Liver (tissue), 9 donors: ENCODE data around the gene KLHL40. TPM values are rescaled to one million over a fixed set of nuclear protein-coding genes. Genes with fewer than 3 reads are reported as not detected.

Experiments used
- DNase-seq: peaks from one replicate; pipeline ENCODE4 v3.0.0-alpha.2; 2017; ENCODE audit warnings: low spot score
- H3K27ac ChIP-seq, 2 donors: one replicate each; pipeline ENCODE4 v1.7.0; 2013; ENCODE audit warnings: inconsistent platforms in 2 of 2, low read length in 2 of 2, control low read depth in 1 of 2, low read depth in 1 of 2, mild to moderate bottlenecking in 1 of 2
- H3K27me3 ChIP-seq, 4 donors: one replicate each; pipeline versions ENCODE4 v1.6.1 to v1.7.0; 2013; ENCODE audit warnings: low read length in 3 of 4, inconsistent platforms in 1 of 4, mild to moderate bottlenecking in 1 of 4, moderate library complexity in 1 of 4; ENCODE audit not compliant: control insufficient read depth in 4 of 4, insufficient read depth in 4 of 4
- H3K36me3 ChIP-seq, 4 donors: one replicate each; pipeline versions ENCODE4 v1.6.1 to v1.7.0; 2013; ENCODE audit warnings: low read length in 3 of 4, mild to moderate bottlenecking in 3 of 4, low read depth in 1 of 4, moderate library complexity in 1 of 4; ENCODE audit not compliant: control insufficient read depth in 4 of 4, insufficient read depth in 3 of 4
- H3K4me1 ChIP-seq, 4 donors: one replicate each; pipeline versions ENCODE4 v1.6.1 to v1.7.0; 2013; ENCODE audit warnings: low read length in 3 of 4, mild to moderate bottlenecking in 3 of 4, moderate library complexity in 1 of 4; ENCODE audit not compliant: control insufficient read depth in 4 of 4, insufficient read depth in 4 of 4
- H3K4me3 ChIP-seq, 3 donors: one replicate each; pipeline versions ENCODE4 v1.6.1 to v1.7.0; 2013; ENCODE audit warnings: low read length in 3 of 3, control low read depth in 1 of 3, low read depth in 1 of 3, mild to moderate bottlenecking in 1 of 3
- H3K9ac ChIP-seq, 2 donors: one replicate each; pipeline ENCODE4 v1.7.0; 2013; ENCODE audit warnings: low read length in 2 of 2, mild to moderate bottlenecking in 2 of 2, moderate library complexity in 2 of 2, control low read depth in 1 of 2, low read depth in 1 of 2
- H3K9me3 ChIP-seq, 4 donors: one replicate each; pipeline versions ENCODE4 v1.6.1 to v1.7.0; 2013; ENCODE audit warnings: low read length in 3 of 4; ENCODE audit not compliant: control insufficient read depth in 4 of 4
- EGR1 ChIP-seq, 2 donors: IDR thresholded peaks; 2 replicates each; pipeline ENCODE4 v1.6.1; 2016 to 2018; ENCODE audit warnings: antibody characterized with exemption in 2 of 2, low read depth in 2 of 2
- FOXA2 ChIP-seq: IDR thresholded peaks from 2 replicates; pipeline ENCODE4 v1.6.1; 2016; ENCODE audit warnings: antibody characterized with exemption
- GABPA ChIP-seq, 2 donors: IDR thresholded peaks in 1 of 2; conservative IDR thresholded peaks in 1 of 2; 2 replicates each; pipeline ENCODE4 v1.6.1; 2016; ENCODE audit warnings: antibody characterized with exemption in 2 of 2, mild to moderate bottlenecking in 1 of 2, moderate library complexity in 1 of 2
- HNF4A ChIP-seq, 2 donors: conservative IDR thresholded peaks; 2 replicates each; pipeline ENCODE4 v1.6.1; 2016; ENCODE audit warnings: antibody characterized with exemption in 2 of 2, mild to moderate bottlenecking in 2 of 2
- HNF4G ChIP-seq: IDR thresholded peaks from 2 replicates; pipeline ENCODE4 v1.6.1; 2016; ENCODE audit warnings: antibody characterized with exemption
- JUND ChIP-seq, 2 donors: IDR thresholded peaks; 2 replicates each; pipeline ENCODE4 v1.6.1; 2016; ENCODE audit warnings: antibody characterized with exemption in 2 of 2
- NR2F2 ChIP-seq: IDR thresholded peaks from 2 replicates; pipeline ENCODE4 v1.6.1; 2016; ENCODE audit warnings: antibody characterized with exemption
- RAD21 ChIP-seq, 2 donors: IDR thresholded peaks; 2 replicates each; pipeline ENCODE4 v1.6.1; 2016; ENCODE audit warnings: antibody characterized with exemption in 2 of 2, mild to moderate bottlenecking in 2 of 2
- RXRA ChIP-seq, 2 donors: IDR thresholded peaks; 2 replicates each; pipeline ENCODE4 v1.6.1; 2017 to 2018; ENCODE audit warnings: antibody characterized with exemption in 2 of 2, mild to moderate bottlenecking in 1 of 2
- SP1 ChIP-seq: IDR thresholded peaks from 2 replicates; pipeline ENCODE4 v1.6.1; 2018; ENCODE audit warnings: antibody characterized with exemption, mild to moderate bottlenecking
- TAF1 ChIP-seq: conservative IDR thresholded peaks from 2 replicates; pipeline ENCODE4 v1.6.1; 2016; ENCODE audit warnings: antibody characterized with exemption, mild to moderate bottlenecking
- YY1 ChIP-seq: IDR thresholded peaks from 2 replicates; pipeline ENCODE4 v1.6.1; 2016; ENCODE audit warnings: antibody characterized with exemption, mild to moderate bottlenecking
- WGBS: extraction: QIAGEN DNeasy Blood & Tissue Kit; methylation state at CpG from one replicate; pipeline ENCODE4 v1.1.7; 2013; 5-methylcytosine and 5-hydroxymethylcytosine counted together
- polyA plus RNA-seq, 2 donors: library from polyadenylated mRNA; stranded (reverse) in 1 of 2; unstranded in 1 of 2; fragments of 200-250 nt in 1 of 2; fragments of >200 nt in 1 of 2; fragmentation: Nextera tagmentation in 1 of 2; extraction: Ambion mirVana in 1 of 2; gene quantifications; one replicate each; pipeline versions ENCODE4 v1.2.1 to v1.2.3, GENCODE V29; 2013 to 2015
- total RNA-seq, 2 donors: library from RNA; depleted of rRNA; stranded (reverse); fragments of >200 nt; gene quantifications; one replicate each; pipeline ENCODE4 v1.2.3, GENCODE V29; 2014
- TF ChIP-seq, protein P1 (sequence below): IDR thresholded peaks from 2 replicates; pipeline ENCODE4 v1.6.1; 2016; ENCODE audit warnings: antibody characterized with exemption
- TF ChIP-seq, protein P2 (sequence below): fragments of 150-350 bp; IDR thresholded peaks from 2 replicates; pipeline ENCODE4 v1.5.1; 2017; ENCODE audit warnings: improper control_type of control experiment, low read depth, low read length; ENCODE audit not compliant: missing input control
- TF ChIP-seq, protein P3 (sequence below): IDR thresholded peaks from 2 replicates; pipeline ENCODE4 v1.6.1; 2016; ENCODE audit warnings: antibody characterized with exemption, mild to moderate bottlenecking
- donor health status: healthy.
- donor health status: healthy.
- donor health status: healthy.
- donor health status: healthy.
- donor health status: healthy.

Gene KLHL40
- total and polyA plus RNA-seq, 4 donors = not detected

DNA sequence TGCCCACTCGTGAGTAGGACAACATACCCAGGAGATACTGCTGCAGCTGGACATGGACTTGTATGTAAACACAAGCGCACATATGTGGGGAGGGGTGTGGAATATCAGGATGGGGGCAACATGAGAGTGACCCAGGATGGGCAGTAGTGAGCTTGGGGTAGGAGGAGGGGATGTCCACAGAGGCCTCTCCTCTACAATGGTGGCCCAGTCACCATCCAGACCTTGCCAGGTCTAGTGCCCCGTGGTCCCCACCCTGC lies 32.1 kb upstream of the KLHL40 start (continued):
- TF ChIP-seq HNF4A (conservative IDR thresholded peaks at IDR 0.05) = no peak

DNA sequence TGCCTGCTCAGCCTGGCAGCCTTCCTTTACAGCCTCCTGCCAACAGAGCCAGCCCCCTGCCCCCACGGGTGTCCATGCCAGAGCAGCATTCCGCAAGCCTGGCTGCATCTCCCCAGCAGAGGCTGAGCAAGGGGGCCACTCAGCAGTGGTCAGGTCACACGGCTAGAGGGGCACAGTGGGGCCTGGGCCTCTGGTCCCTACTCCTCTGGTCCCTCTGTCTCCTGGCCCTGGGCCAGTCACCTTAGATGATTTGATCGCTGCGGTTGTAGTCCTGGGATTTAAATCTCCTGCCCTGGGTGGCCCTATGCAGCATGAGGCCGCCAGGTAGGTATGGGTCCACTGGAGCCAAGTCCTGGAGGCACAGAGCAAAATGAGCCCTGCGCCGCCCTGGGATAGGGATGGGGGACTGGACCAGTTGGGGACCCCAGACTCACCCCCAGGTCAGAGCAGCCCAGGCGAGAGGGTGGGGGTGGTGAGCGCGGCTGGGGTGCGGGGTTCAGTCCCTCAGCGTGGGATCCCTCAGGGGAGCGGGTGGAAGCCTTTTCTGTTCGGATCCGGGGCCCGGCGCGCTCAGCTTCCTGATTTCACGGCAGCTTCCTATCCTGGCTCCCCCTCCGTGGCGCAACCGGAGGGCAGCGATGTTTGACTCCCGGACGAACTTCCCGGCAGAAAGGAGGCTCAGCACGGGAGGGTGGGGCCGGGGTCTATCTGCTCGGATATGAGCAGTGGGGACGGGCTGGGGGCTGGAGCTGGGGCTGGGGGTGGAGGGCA lies 31.6 kb upstream of the KLHL40 start, which contains the start of gene ZBTB47:
Gene ZBTB47, plus strand, starts transcription at position 138 of the 771 bp plus-strand sequence. CDS start 4,659 bp downstream, outside the sequence.
- Histone ChIP-seq H3K9me3 (no peaks in the 10 kb centered on the region), H3K27me3 (no peaks in the 10 kb centered on the region), H3K4me1 (peaks cover 5 to 15% (median 11%) of the 10 kb centered on the region in 4 donors), H3K4me3 (peak within 1 kb of the TSS; percentile 42 to 89 (median 66)), H3K27ac (peak within 1 kb of the TSS; percentile 26 to 39), H3K9ac (peak within 1 kb of the TSS in 1 of 2 donors; percentile 16), H3K36me3 (peaks cover 2 to 5% (median 4%) of the 10 kb centered on the region in 4 donors)
- peak; percentile 30 for DNase-seq
- TF ChIP-seq GABPA (IDR thresholded peaks at IDR 0.05 in 1 of 2, conservative IDR thresholded peaks at IDR 0.05 in 1 of 2) (no peak), EGR1 (IDR thresholded peaks at IDR 0.05; ENCODE audit: low read depth in 2 of 2) (no peak)
- TF ChIP-seq, protein P1, sequence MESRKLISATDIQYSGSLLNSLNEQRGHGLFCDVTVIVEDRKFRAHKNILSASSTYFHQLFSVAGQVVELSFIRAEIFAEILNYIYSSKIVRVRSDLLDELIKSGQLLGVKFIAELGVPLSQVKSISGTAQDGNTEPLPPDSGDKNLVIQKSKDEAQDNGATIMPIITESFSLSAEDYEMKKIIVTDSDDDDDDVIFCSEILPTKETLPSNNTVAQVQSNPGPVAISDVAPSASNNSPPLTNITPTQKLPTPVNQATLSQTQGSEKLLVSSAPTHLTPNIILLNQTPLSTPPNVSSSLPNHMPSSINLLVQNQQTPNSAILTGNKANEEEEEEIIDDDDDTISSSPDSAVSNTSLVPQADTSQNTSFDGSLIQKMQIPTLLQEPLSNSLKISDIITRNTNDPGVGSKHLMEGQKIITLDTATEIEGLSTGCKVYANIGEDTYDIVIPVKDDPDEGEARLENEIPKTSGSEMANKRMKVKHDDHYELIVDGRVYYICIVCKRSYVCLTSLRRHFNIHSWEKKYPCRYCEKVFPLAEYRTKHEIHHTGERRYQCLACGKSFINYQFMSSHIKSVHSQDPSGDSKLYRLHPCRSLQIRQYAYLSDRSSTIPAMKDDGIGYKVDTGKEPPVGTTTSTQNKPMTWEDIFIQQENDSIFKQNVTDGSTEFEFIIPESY = no peak
- 18% methylated on average over 31 of the region's 31 CpGs for whole genome bisulfite sequencing

DNA sequence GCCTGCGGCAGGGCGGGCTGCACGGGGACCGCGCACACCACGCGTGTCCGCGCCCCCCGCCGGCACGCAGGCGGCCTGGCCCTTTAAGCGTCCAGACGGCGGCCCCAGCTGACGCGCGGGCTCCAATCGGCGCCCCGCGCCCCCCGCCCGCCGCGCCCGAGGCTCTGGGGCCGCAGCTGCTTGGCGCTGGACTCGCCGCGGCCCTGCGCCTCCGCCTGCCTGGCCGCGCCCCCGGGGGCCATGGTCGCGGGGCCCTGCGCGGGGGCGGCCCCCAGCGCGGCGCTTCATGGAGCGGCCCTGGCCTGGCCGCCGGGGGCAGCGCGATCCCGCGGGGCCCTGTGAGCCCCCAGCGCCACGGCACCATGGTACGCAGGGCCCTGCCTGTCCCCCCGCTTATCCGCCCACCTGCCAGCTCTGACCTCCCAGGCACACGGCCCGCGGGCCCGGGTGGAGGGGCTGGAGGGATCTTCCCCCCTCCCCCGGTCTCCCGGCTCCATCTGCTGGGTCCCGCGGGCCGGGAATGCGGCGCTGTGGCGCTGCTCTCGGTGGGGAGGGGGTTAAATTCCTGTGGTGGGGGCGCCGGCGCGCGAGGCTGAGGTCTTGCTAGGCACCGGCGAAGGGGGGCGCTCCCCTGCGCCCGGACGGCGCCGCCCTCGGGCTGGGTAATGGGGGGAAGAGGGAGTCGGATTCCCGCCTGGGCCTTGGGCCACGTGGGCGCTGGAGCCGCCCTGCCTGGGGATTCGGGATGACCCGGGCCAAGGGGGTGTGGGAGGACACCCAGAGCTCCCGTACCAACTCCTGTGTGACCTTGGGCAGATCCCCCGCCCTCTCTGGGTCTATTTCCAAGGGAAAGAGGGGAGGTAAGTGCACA lies 30.8 kb upstream of the KLHL40 start:
- Histone ChIP-seq H3K4me1 (peaks cover 5 to 15% (median 11%) of the 10 kb centered on the region in 4 donors), H3K9ac (peak overlapping the region in 1 of 2 donors; percentile 16), H3K27me3 (no peaks in the 10 kb centered on the region), H3K4me3 (peak overlapping the region; percentile 42 to 89 (median 66)), H3K36me3 (peaks cover 0 to 4% (median 1%) of the 10 kb centered on the region in 4 donors), H3K9me3 (no peaks in the 10 kb centered on the region), H3K27ac (peak overlapping the region; percentile 37 to 45)
- WGBS = 2% methylated on average over 94 of the region's 94 CpGs
- peak; percentile 37 for DNase-seq
- TF ChIP-seq FOXA2 = no peak
- TF ChIP-seq RXRA (IDR thresholded peaks at IDR 0.05) = no peak
- no peak for TF ChIP-seq TAF1
- TF ChIP-seq SP1 = no peak
- no peak for TF ChIP-seq NR2F2
- TF ChIP-seq HNF4G = no peak
- TF ChIP-seq, protein P2, sequence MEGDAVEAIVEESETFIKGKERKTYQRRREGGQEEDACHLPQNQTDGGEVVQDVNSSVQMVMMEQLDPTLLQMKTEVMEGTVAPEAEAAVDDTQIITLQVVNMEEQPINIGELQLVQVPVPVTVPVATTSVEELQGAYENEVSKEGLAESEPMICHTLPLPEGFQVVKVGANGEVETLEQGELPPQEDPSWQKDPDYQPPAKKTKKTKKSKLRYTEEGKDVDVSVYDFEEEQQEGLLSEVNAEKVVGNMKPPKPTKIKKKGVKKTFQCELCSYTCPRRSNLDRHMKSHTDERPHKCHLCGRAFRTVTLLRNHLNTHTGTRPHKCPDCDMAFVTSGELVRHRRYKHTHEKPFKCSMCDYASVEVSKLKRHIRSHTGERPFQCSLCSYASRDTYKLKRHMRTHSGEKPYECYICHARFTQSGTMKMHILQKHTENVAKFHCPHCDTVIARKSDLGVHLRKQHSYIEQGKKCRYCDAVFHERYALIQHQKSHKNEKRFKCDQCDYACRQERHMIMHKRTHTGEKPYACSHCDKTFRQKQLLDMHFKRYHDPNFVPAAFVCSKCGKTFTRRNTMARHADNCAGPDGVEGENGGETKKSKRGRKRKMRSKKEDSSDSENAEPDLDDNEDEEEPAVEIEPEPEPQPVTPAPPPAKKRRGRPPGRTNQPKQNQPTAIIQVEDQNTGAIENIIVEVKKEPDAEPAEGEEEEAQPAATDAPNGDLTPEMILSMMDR = no peak
- TF ChIP-seq YY1 = no peak
- TF ChIP-seq, protein P1 = no peak
- no peak for TF ChIP-seq RAD21 (IDR thresholded peaks at IDR 0.05)
- TF ChIP-seq GABPA (IDR thresholded peaks at IDR 0.05 in 1 of 2, conservative IDR thresholded peaks at IDR 0.05 in 1 of 2) = no peak
- TF ChIP-seq, protein P3, sequence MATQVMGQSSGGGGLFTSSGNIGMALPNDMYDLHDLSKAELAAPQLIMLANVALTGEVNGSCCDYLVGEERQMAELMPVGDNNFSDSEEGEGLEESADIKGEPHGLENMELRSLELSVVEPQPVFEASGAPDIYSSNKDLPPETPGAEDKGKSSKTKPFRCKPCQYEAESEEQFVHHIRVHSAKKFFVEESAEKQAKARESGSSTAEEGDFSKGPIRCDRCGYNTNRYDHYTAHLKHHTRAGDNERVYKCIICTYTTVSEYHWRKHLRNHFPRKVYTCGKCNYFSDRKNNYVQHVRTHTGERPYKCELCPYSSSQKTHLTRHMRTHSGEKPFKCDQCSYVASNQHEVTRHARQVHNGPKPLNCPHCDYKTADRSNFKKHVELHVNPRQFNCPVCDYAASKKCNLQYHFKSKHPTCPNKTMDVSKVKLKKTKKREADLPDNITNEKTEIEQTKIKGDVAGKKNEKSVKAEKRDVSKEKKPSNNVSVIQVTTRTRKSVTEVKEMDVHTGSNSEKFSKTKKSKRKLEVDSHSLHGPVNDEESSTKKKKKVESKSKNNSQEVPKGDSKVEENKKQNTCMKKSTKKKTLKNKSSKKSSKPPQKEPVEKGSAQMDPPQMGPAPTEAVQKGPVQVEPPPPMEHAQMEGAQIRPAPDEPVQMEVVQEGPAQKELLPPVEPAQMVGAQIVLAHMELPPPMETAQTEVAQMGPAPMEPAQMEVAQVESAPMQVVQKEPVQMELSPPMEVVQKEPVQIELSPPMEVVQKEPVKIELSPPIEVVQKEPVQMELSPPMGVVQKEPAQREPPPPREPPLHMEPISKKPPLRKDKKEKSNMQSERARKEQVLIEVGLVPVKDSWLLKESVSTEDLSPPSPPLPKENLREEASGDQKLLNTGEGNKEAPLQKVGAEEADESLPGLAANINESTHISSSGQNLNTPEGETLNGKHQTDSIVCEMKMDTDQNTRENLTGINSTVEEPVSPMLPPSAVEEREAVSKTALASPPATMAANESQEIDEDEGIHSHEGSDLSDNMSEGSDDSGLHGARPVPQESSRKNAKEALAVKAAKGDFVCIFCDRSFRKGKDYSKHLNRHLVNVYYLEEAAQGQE = no peak
- no peak for TF ChIP-seq HNF4A (conservative IDR thresholded peaks at IDR 0.05)
- no peak for TF ChIP-seq JUND (IDR thresholded peaks at IDR 0.05)
